DMS53 (cell line): ENCODE measurements around the gene TUBGCP6.

ENCODE experiments used
- DNase-seq: peaks from one replicate; lab custom pipeline; 2025; lab: John Stamatoyannopoulos, UW

The TUBGCP6 gene

DNA sequence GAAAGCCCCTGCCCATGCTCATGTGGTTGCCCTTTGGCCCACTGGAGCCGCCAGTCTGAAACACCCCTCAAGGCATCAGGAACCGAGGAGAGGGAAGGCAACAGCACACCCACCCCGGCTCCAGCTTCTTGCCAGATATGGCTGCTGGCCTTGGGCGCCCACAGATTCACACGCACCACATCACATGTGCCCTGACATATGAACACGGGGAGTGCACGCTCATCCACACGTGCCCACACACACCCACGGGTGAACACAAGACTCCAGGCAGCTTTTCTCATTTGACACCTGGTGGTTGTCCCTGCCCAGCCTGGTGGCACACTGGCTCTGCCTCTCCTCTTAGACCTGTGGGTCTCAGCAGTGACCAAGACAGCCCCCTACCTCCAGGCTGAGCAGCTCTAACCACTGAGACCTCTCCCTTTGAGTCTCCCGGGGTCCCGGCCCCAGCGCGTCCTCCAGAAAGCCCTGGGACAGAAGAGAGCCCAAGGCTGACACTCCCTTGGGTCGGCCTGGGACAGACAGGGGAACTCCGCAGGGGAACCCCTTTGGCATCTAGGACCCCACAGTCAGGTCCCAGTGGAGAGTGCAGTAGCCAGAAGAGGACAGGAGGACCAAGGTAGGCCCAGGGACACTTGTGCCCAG lies 19.4 kb upstream of the TUBGCP6 start:
- DNase-seq, result no peak

DNA sequence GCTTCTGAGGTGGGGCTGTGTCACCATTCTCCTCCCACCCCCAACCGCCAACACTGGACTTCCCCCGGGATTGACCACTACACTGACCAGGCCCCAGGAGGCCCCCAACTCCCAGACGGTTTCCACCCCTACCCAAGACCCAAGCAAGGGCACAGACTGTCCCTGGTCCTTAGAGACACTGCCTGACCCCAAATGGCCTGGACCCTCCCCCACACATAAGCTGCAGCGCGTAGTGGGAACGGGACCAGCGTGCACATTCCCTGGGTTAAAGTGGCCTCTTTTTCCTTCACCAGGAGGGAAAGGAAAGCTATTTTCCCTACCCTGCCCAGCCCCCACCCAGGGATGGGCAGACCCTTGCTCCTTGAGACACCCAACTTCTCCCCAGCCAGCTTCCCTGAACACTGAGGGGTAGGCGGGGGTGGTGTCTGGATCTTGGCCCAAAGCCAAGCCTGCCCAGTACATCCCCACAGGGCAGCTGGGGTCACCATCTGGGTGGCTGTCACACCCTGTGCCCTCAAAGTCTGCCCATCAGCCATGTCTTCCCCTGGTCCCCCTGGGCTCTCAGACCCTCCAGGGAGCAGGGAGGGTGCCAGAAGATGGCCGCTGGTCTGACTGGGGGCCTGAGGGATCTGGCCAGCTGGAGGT lies 18.3 kb upstream of the TUBGCP6 start:
- DNase-seq, result no peak

DNA sequence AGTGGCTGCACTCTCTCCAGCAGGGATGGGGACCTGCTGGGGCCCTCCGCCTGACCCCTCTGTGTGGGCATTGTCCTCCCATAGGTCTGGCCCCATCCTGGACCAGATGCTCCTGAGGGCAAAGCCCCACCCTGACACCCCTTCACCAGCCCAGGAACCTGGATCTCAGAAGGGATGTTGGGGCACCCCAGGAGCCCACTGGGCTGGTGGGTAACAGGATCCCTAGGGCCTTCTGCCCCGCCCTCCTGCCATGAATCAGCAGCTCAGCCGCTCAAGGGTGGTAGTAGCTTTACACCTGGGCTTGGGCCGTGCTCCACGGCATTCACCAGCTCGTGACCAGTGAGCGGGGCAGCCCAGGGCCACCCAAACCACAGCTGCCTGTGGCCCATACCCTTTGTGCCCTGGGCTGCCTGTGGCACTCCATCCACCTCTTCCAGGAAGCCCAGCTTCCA lies 17.7 kb upstream of the TUBGCP6 start:
- peak; percentile 65 for DNase-seq

DNA sequence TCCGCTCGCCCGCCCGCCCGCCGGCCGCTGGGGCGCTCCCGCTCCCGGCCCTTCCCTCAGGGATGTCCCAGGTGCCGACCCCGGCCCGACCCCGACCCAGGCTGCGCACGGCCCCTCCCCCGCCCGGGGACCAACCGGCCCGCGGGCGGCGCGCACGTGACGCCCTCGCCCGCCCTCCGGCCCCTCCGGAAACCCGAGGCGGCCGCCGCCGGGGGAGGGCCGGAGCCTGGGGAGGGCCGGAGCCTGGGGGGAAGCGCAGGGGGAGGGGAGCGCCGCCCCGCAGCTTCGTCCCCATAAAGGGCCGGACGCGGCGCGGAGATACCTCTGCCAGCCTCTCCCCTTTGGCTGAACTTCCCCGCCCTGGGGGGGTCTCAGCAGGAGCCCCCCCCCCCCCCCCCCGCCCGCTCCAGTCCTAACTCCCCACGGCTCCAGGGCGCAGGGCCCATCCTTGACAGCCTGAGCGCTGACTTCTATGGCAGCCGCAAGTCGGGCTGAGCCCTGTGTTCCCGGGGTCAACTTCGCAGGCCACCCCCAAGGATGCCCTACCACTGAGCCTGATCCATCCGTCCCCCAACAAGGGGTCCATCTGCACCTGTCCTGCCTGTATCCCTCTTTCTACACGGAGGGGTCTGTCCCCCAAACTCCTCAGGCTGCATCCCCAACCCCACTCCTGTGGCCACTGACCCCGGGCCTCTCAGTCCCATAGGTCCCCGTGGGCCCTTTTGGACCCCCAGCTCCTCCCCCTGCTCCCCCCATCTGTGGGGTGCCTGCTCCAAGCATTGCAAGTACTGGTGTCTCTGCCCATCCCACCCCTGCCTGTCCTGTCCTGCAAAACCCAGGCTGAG lies 17.0 kb upstream of the TUBGCP6 start, which contains the start of gene MAPK12:
Gene MAPK12 (minus strand): TSS at position 69 of the 845 bp plus-strand sequence. CDS start 174 bp downstream, outside the sequence.
- DNase-seq, result peak; percentile 71

DNA sequence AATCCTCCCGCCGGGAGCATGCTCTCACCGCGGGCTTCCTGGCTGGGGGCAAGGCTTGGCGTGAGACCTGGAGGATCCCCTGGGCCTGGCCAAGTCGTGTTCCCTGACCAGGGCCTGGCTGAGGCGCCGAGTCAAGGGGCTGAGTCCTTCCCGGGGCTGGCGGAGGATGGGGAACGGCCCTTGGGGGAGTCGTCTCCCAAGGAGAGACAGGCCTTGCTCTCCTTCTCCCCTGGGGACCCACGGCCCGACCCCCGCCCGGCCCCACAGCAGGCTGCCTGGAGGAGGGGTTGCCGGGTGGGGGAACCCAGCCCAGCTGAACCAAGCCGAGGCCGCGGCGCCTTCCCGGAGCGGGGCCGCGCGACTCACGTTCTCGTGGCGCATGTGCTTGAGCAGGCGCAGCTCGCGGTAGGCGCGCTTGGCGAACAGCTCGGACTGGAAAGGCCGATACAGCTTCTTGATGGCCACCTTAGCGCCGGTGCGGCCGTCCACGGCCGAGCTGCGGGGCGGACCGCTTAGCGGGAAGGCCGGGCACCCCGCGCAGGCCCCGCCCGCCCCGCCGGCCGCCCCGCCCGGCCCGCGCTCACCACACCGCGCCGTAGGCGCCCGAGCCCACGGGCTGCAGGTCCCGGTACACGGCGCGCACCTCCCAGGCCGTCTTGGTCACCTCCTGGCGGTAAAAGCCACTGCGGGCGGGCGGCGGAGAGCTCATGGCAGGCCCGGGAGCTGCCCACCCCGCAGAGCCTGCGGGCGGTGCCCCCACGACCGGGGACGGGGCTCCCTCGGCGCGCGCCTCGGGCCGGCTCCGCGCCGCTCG lies 16.2 kb upstream of the TUBGCP6 start:
- DNase-seq, result peak; percentile 81

DNA sequence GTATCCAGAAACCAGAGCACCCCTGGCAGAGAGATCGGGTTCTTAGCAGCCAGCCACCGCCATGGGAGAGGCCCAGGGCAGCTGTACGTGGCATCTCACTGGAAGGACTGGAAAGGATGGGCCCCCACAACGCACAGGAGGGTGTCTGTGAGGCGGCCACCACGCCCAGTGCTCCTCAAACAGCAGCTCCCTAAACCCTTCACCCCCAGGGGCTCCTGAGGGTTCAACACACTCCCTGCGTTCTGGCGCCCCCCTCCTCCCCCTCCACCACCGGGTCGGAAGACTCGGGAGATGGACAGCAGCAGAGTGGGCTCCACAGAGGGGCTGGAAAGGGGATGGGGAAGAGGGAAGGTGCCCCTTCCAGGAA lies 15.6 kb upstream of the TUBGCP6 start:
- peak; percentile 41 for DNase-seq

DNA sequence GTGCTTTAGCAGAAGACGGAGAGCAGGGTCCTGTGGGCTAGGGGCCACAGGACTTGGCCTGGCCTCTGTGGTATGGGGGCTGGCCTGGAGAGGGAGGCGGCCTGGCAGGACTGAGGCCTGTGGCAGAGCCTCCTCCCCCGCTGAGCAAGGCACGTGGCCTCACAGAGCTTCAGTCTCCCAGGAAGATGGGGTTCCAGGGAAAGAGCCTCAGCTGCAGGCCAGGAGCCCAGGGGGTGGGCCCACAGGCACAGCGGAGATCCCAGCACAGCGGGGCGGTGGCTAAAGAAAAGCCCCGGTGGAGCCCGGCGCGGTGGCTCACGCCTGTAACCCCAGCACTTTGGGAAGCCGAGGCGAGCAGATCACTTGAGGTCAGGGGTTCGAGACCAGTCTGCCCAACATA lies 14.5 kb upstream of the TUBGCP6 start:
- DNase-seq, result no peak

DNA sequence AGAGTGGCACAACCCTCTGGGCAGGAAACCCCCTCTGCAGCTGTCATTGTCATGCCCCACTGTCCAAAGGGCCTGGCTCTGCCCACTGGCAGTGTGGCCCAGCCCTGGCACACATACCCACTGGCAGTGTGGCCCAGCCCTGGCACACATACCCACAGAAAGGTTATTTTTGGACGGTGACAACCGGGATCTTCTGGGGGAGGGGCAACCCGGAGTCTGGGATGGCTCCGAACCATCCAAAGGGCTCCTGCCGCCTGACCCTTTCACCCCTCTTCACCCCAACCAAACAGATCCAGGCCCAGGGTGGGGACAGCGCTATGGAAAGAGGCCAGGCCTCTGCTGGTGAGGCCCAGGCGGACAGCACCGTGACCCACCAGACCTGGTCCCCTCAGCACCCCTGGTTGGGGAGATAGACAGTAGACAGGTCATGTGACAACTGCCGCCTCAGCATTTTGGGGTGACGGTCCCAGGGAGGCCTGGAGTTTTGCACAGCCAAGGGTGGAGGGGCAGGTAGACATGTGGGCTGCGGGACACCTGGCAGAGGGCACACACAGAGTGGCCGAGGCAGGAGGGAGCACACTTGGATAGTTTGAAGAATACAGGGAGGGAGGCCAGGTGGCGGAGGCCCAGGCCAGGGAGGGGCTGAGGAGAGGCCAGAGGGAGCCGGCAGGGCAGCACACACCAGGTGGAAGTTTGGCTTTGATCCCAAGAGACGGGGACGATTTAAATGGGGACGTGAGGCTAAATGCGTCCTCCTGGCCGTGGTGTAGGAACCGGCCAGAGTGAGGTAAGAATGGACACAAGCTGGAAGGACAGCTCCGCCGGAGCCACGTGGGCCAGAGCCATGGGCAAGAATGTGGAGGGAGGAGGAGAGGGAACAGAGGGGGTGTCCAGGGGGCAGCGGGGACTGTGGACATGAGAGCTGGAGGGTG lies 13.8 kb upstream of the TUBGCP6 start:
- DNase-seq, result no peak

DNA sequence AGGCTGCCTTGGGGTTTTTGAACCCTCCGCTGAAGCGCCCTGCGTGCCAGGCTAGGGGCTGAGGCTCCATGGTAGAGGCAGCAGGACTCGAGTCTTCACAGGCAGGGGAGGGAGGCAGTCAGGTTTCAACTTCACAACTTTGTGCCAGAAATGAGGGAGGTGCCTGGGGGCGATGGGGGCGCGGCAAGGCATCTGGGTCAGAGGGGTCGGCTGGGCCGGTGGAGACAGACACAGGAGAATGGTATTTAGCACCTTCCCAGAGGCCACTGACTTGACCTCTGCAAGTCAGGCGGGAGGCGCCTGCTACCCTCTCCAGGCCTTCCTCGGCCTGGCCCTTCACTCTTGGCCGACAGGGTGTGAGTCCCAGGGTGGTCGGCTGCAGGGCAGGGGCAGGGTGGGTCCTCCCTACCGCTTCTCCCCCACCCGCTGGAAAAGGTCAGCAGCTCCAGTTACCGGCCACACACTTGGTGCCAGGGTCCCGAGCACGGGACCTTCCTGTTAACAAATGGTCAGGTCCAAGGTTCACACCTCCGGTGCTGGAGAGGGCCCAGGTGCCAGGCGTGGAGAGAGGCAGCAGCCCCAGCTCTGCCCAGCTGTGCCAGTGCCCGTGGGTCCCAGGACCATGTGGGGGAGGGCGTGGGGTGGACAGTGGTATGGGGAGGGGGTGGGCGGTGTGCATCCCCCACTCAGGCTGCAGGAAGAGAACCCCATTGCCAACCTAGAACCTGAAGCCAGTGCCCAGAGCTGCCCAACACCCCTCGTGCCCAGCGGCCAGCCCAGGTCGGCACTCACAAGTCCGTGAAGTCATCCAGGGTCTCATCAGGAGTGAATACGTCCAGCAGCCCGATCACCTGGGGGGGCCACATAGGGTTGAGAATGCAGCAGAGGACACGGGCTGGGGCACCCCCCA lies 12.9 kb upstream of the TUBGCP6 start:
- DNase-seq, result no peak

DNA sequence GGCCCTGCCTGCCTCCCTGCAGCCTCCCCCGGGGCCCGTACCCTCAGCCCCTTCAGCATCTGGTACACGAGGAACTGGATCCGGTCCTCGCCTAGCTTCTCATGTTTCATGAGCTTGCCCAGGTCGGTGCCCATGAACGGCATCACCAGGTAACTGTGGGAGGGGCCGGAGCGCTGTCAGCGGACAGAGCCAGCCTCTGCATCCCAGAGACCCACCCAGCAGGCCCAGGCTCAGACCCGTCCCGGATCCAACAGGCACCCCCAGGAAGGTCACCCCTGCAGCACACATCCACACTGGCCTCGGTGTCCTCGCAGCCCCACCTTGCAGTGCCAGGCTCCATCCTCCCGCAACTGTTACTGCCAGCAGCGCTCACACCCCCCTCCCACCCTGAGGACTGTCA lies 12.2 kb upstream of the TUBGCP6 start:
- no peak for DNase-seq

DNA sequence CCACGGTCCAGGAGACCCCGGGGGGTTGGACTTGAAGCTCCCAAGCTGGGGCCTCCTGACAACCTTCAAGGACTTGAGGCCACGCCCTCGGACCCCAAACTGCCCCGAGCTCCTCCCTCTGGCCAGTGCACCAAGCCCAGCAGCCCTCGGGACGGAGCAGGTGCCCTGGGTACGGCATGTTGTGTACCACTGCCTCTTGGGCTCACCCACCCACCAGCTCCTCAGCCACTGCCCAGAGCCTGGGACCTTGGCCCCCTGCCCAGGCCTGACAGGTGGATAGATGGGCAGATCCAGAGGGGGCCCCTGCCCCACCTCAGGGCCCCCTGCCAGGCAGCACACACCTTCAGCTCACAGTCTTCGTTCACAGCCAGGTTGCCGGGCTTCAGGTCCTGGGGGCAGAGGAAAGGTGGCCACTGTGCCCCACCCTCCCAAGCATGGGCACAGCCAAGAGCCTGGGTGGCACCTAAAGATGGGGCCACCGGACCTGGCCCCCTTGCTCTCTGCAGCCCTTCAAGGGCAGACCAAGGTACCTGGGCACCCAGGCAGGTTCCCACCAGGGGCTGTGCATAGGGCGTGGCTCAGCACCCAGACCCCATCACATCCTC lies 11.5 kb upstream of the TUBGCP6 start:
- DNase-seq, result no peak

DNA sequence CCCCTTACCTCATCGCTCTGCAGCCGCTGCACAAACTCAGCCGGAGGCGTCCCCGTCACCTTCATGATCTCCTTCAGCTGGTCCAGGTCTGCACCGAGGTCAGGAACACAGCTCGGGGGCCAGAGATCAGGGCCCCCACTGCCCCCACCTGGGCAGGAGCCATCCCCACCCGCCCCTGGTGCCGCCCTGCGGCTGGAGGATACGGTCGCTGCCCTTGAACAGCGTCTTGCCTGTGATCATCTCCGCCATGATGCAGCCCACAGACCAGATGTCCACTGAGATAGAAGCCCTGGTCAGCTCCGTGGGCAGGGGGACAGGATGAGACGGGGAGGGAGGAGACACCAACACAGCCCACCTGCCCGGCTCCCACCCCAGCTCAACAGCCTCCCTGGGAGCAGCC lies 10.8 kb upstream of the TUBGCP6 start:
- DNase-seq, result no peak

DNA sequence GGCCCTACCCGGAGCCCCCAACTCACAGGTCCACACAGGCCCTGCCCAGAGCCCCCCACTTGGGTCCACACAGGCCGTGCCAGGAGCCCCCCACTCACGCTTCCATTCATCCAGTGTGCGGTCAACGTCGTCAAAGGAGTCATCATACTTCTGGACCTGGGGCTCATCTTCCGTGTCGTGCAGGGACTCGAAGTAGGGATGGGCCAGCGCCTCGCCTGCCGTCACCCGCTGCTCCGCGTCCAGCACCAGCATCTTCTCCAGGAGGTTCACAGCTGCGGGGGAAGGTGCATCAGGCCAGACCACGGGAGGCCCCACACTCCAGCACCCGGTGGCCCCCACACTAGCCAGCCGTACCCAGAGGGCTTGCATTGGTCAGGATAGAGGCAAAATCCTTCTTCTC lies 10.3 kb upstream of the TUBGCP6 start:
- no peak for DNase-seq

DNA sequence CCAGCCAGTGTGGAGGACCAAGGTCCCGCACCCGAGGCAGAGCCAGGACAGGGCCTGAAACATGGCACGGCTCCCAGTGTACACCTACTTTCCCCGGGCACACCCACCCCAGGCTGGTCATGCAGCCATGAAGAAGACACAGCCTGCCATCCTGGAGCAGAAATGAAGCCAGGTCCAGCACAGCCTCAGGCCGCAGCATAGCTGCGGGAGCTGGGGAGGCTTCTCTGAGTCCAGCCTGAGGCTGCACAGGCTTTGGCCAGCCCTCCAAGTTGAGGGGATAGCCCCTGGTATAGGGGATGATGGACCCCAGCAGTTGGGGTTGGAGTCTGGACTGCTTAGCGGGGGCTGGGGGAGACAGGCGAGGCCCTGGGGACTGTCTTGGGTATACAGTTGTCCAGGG lies 9.1 kb upstream of the TUBGCP6 start:
- DNase-seq, result no peak

DNA sequence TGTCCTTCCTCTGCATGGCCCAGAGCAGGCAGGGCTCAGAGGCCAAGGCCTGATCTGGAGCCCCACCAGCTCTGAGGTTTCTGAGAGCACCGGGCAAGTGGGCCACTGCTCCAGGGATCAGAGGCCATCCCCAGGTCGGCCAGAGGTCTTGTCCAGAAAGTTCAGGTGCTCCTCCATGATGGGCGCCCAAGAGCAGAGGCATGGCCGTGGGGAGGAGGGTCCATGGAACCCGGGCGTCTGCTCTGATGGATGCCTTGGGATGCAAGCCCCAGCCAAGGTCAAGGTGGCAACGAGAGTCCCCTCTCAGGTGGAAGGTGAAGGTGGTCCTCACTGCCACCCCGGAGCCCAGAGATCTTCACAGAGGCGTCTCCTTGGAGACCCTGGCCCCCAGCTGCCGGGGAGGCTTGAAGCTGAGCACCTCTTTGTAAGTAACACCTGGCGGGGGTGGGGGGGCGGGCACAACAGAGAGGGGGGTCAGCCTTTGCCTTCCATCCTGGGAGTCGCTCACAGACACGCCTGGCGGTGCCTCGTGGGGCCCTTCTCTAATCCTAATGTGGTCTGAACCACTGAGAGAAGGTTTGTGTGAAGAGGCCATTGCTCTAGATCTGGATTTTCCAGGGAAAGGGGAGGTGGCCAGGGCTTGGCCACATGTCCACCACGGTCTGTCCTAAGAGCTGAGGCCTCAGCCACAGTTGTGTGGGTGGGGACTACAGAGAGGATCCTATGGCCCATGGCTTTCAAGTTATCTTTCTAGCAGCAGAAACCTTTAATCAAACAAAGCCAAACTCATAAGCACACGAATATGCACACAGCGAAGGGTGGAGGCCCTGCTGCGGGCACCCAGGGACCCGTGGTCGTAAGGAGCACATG lies 8.5 kb upstream of the TUBGCP6 start:
- no peak for DNase-seq

DNA sequence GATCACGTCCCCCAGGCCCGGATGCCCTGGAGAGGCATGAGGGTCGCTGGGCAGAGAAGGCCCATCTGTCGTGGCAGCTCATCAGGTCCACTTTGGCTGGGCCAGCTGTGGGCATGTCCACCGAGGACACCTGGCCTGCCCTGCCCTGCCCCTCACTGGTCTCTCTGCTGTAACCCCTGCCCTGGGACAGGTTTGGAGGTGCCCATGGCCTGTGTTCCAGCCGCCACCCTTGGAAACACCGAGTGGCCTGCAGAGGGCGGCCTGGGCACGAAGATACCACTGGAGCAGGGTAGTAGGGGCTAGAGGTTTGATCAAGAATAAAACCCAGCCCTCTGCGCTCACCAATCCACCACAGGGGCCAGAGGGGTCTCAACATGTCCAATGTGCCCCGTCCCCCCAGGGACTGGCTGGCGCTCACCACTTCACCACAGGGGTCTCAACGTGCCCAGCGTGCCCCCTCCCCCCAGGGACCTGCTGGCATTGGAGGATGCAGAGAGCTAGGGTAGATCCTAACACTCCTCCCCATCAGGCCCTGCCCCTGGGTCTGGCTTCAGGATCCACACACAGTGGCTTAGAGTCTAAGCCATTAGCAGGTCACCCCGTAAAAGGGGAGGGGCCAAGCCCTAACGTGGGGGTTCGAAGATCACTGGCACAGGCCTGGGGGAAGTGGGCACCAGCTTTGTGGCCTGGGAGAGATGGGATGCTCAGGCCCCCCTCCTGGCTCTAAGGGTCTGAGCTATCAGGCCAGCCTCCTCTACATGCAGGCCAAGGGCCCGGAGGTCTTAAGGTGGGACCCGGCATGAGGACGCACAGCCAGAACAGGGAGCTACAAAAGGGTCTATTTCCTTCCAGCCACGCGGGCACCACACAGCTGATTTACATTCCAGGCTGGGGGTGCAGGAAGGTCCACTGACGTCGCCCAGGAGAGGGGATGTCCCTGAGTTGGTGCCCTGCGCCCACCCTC lies 7.5 kb upstream of the TUBGCP6 start:
- peak; percentile 87 for DNase-seq

DNA sequence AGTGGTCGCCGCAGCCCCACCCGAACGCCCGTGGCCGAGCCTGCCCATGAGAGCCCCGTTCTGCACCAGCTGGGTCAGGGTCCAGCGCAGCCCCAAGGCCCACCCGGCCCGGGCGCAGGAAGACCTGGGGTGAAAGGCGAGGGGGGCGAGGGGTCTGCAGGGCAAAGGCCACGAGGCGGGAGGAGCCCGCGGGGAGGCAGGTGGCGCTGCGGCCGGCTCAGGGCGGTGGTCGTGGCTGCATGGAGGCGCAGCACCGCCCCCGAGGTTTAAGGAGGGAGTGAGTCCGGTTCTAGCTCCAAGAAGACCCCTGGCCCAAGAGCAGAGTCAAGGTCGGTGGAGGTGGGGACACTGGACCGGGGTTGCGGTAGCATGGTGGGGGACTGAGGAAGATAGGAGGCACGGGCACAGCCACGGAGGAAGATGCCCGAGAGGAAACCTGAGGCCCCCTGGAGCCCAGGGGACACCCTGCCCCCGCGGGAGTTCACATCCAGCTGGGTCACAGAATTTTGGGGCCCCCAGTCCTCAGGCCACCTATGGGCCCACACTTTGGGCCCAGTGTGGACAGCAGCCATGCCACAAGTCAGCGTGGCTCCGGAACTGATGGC lies 6.8 kb upstream of the TUBGCP6 start:
- DNase-seq, result no peak
